Psoas muscle (tissue), 8 donors: ENCODE results near the gene QSOX1. TPM values are rescaled to one million over a fixed set of nuclear protein-coding genes. Genes with fewer than 3 reads are reported as not detected.

Experiments
- ATAC-seq, 4 donors: fragments of 200-7000 bp; cut with Tn5 transposase; one replicate each; pipeline ENCODE4 v1.9.1; 2020; ENCODE audit warnings: moderate library complexity in 3 of 4, mild to moderate bottlenecking in 2 of 4
- DNase-seq, 2 donors: peaks; one replicate each; pipeline ENCODE4 v3.0.0-alpha.2; 2020
- H3K27ac ChIP-seq: fragments of 200-600 bp; one replicate; pipeline ENCODE4 v1.8.0; 2022
- H3K27me3 ChIP-seq, 3 donors: fragments of 200-600 bp in 1 of 3; one replicate each; pipeline versions ENCODE4 v1.6.1 to v1.8.0; 2013 to 2022; ENCODE audit warnings: low read length in 2 of 3, mild to moderate bottlenecking in 2 of 3, moderate library complexity in 1 of 3; ENCODE audit not compliant: insufficient read depth in 3 of 3
- H3K36me3 ChIP-seq, 2 donors: fragments of 200-600 bp in 1 of 2; one replicate each; pipeline versions ENCODE4 v1.6.1 to v1.8.0; 2013 to 2022; ENCODE audit warnings: low read depth in 1 of 2, mild to moderate bottlenecking in 1 of 2, moderate library complexity in 1 of 2; ENCODE audit not compliant: insufficient read depth in 1 of 2
- H3K4me1 ChIP-seq: fragments of 200-600 bp; one replicate; pipeline ENCODE4 v1.8.0; 2022
- H3K4me3 ChIP-seq: fragments of 200-600 bp; one replicate; pipeline ENCODE4 v1.8.0; 2022; ENCODE audit warnings: mild to moderate bottlenecking
- H3K9me3 ChIP-seq: fragments of 200-600 bp; one replicate; pipeline ENCODE4 v1.8.0; 2022
- WGBS, 3 donors: extraction: QIAGEN DNeasy Blood & Tissue Kit; methylation state at CpG; one replicate each; pipeline versions ENCODE4 v1.1.6 to v1.1.7; 2013; 5-methylcytosine and 5-hydroxymethylcytosine counted together
- intact Hi-C, 2 donors: fragments of 100-400 bp; cut with DNase I; formaldehyde crosslinking; loops; one replicate each; pipeline versions ENCODE4 v1.11.0 to v1.14.2; 2022
- polyA plus RNA-seq, 3 donors: library from polyadenylated mRNA; stranded (reverse); fragments of 200-250 nt; gene quantifications; one replicate each; pipeline ENCODE4 v1.2.3, GENCODE V29; 2013
- total RNA-seq, 4 donors: library from RNA; stranded (reverse); fragmentation: NEBNext Ultra II Directional in 2 of 4; extraction: Animal tissue kit (Norgen Biotek cat#: 25700) in 2 of 4; gene quantifications; one replicate each; pipeline versions ENCODE4 v1.2.1 to v1.2.4, GENCODE V29; 2021 to 2023
- TF ChIP-seq, protein P1 (sequence below): fragments of 200-600 bp; IDR thresholded peaks from one replicate; pipeline ENCODE4 v1.8.0; 2022; ENCODE audit warnings: antibody characterized with exemption
- donor health status: healthy with polysubstance abuse.
- donor health status: DM: no; HTN: no; CAD: no; lungs with moderate emphysema.
- donor health status: Bipolar disorder and iron deficiency.
- donor health status: healthy.
- donor health status: DM: yes; HTN: yes; CAD: no.
- donor health status: DM: no; HTN: no; CAD: no.
- donor health status: DM: no; HTN: no; CAD: no.
- donor health status: DM: yes; HTN: yes; CAD: no.

The QSOX1 gene
- total and polyA plus RNA-seq, 7 donors, result 21.5 to 159 (median 41.3) TPM

DNA sequence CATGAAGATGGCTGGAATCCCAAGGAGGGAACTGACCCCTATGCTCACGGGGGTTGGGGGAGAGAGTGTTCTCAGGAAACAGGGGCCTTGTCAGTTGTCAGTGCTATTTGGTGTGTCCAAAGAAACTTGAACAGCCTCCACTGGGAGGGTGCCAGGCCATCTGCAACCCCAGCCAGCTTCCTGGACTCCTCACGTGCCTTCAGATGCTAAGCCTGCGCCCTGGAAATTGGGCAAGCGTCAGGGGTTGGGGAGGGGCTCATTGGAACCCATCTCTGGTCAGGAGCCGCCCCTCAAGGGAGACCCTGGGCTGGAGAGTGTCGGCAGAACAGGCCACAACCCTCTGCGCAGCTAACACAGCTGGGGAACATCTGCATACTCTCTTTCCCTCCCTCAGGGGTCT, 62.3 kb downstream of the QSOX1 start:
- no peak overlapping the region for H3K27ac ChIP-seq
- ATAC-seq (no peak), DNase-seq (no peak)
- H3K27me3 ChIP-seq, result no peaks in the 10 kb centered on the region
- no peaks in the 10 kb centered on the region for H3K4me1 ChIP-seq
- H3K36me3 ChIP-seq, result no peaks in the 10 kb centered on the region
- TF ChIP-seq, protein P1, sequence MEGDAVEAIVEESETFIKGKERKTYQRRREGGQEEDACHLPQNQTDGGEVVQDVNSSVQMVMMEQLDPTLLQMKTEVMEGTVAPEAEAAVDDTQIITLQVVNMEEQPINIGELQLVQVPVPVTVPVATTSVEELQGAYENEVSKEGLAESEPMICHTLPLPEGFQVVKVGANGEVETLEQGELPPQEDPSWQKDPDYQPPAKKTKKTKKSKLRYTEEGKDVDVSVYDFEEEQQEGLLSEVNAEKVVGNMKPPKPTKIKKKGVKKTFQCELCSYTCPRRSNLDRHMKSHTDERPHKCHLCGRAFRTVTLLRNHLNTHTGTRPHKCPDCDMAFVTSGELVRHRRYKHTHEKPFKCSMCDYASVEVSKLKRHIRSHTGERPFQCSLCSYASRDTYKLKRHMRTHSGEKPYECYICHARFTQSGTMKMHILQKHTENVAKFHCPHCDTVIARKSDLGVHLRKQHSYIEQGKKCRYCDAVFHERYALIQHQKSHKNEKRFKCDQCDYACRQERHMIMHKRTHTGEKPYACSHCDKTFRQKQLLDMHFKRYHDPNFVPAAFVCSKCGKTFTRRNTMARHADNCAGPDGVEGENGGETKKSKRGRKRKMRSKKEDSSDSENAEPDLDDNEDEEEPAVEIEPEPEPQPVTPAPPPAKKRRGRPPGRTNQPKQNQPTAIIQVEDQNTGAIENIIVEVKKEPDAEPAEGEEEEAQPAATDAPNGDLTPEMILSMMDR, result no peak
- no peaks in the 10 kb centered on the region for H3K9me3 ChIP-seq
- intact Hi-C loops, result no loop called here
- WGBS, 3 donors, result 62 to 70% (median 66%) methylated on average over 7 of the region's 7 CpGs
- no peak overlapping the region for H3K4me3 ChIP-seq

DNA sequence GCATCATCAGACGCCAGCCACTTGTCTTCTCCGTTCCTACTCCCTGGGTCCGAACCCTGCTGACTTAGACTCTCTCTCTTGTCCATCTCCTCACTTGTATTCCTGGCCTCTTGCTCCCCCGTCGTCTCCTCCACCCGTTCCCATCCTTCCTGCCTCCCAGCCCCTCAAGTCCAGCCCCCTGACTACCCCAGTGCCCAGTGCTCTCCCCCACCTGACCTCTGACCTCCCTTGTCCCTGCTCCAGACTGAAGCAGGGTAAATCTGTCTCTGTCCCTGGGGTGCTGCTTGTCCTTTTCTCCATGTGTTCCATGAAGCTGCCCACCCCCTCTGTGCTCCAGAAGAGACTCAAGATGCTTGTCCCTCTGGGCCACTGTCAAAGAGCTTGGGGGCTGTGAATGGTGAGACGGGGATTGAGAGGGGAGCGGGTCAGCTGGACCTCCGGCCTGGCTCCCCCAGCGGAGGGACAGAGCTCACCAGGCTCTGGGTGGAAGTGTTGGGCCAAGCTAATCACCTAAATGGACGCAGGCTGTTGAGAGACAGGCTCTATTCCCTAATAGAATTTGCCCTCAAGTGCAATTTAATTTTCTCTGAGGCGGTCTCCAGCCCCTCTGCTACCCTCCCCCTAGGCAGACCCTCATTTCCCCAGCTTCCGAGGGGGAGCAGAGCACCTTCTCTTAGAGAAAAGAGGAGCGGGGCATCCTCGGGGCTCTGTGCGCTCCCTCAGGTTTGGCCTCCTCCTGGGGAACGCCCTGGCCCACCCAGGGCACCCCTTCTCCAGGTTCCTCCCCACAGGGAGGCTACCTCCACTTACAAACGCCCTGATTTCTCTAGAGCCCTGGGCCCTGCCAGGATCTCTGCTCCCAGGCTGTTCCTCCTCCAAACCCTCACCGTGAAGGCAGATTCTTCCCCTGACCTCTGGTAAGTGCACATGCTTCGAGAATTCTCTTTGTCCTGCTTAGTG, 64.4 kb downstream of the QSOX1 start:
- TF ChIP-seq, protein P1, result no peak
- ATAC-seq (no peak), DNase-seq (no peak)
- Histone ChIP-seq H3K36me3 (no peaks in the 10 kb centered on the region), H3K27ac (no peak overlapping the region), H3K4me3 (no peak overlapping the region), H3K27me3 (peaks cover 0 to 4% (median 0%) of the 10 kb centered on the region in 3 donors), H3K4me1 (no peaks in the 10 kb centered on the region), H3K9me3 (no peaks in the 10 kb centered on the region)
- 86 to 89% (median 86%) methylated on average over 20 of the region's 20 CpGs for WGBS, 3 donors
- intact Hi-C loops, result no loop called here

DNA sequence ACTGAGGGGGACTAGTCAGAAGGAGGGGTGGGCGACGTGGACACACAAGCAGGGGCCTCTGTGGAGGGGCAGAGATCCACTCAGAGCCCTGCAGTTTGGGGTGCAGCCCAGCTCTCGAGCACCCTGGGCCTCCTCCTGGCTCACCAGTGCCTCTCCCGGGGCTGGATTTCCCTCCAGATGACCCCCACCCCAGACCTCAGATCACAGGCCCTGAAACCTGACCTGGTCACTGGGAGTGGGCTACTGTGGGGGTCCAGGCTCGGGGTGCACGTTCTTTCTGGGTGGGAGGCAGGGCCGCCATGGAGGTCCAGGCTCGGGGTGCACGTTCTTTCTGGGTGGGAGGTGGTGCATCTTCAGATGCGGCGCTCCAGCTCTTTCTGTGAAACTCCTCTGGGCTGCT, 65.1 kb downstream of the QSOX1 start:
- no peak overlapping the region for H3K27ac ChIP-seq
- DNase-seq (no peak), ATAC-seq (no peak)
- peaks cover under 1 to 11% (median 2%) of the 10 kb centered on the region in 3 donors for H3K27me3 ChIP-seq
- H3K9me3 ChIP-seq, result no peaks in the 10 kb centered on the region
- no peaks in the 10 kb centered on the region for H3K4me1 ChIP-seq
- WGBS, 3 donors, result 88 to 91% (median 90%) methylated on average over 11 of the region's 11 CpGs
- TF ChIP-seq, protein P1, result no peak
- intact Hi-C loops, result no loop called here
- no peak overlapping the region for H3K4me3 ChIP-seq
- H3K36me3 ChIP-seq, result no peaks in the 10 kb centered on the region

DNA sequence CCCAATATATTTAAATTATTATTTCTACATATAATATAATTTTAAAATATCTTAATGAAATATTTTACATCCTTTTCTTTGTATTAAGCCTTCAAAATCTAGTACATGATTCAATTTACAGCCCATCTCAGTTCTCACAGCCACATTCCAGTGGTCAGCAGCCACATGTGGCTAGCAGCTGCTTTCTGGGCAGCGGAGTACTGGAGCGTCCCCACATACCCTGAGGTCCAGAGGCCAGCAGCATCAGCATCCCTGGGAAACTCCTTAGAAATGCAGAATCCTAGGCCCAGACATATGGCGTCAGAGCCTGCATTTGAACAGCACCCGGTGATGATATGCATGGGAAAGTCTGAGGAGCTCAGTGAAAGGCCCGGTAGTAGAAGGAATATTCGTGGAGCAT, 66.8 kb downstream of the QSOX1 start:
- peaks cover 5 to 26% (median 9%) of the 10 kb centered on the region in 3 donors for H3K27me3 ChIP-seq
- intact Hi-C loops, result no loop called here
- no peaks in the 10 kb centered on the region for H3K36me3 ChIP-seq
- no peaks in the 10 kb centered on the region for H3K9me3 ChIP-seq
- no peak overlapping the region for H3K4me3 ChIP-seq
- no peak overlapping the region for H3K27ac ChIP-seq
- no peaks in the 10 kb centered on the region for H3K4me1 ChIP-seq
- TF ChIP-seq, protein P1, result no peak
- ATAC-seq, result no peak
- 82 to 91% (median 89%) methylated on average over 6 of the region's 6 CpGs for WGBS, 3 donors
- DNase-seq, result no peak
